ENCODE data around the gene RAP1GAP2.

RAP1GAP2 gene

DNA sequence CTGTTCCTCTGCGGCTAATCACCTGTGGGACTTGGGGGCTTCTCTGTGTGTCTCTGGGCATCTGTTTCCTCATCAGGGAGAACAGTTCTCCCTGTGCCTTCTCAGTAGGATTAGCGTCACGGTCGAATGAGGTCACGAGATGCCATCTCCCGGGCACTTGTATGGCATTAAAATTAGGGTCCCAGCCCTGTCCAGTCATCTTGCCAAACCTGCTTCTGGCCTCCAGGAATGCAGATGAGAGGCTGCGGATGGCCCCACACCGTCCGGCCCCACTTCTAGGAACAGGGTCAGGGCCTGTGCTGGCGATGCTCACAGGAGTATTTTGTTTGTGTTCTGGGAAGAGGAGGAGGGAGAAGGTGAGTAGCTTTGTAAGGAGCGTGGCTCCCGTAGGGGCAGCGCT lies 208.7 kb downstream of the RAP1GAP2 start:
- Histone ChIP-seq H3K4me2 (peak overlapping the region; percentile 91 to 98 (median 95)), H3K4me3 (peak overlapping the region in 8 of 10 experiments; percentile 23 to 60 (median 40); a peak in 12 of 20 replicates), H3K27me3 (no peaks in the 10 kb centered on the region), H3K9ac (peak overlapping the region; percentile 53 to 74 (median 66); a peak in 20 of 22 replicates), H3K36me3 (peaks cover 28 to 54% (median 50%) of the 10 kb centered on the region in 11 experiments), H3K9me3 (replicated peaks in 1 of 11) (no peaks in the 10 kb centered on the region), H3K27ac (peak overlapping the region in 10 of 11 experiments; percentile 53 to 81 (median 72); a peak in 21 of 22 replicates), H4K20me1 (peaks cover 13 to 63% (median 43%) of the 10 kb centered on the region in 11 experiments; a peak in 21 of 22 replicates), H3K4me1 (peaks cover 45 to 64% (median 50%) of the 10 kb centered on the region in 10 experiments)
- TF ChIP-seq Cebpa-rat (IDR thresholded peaks at IDR 0.05), result no peak

DNA sequence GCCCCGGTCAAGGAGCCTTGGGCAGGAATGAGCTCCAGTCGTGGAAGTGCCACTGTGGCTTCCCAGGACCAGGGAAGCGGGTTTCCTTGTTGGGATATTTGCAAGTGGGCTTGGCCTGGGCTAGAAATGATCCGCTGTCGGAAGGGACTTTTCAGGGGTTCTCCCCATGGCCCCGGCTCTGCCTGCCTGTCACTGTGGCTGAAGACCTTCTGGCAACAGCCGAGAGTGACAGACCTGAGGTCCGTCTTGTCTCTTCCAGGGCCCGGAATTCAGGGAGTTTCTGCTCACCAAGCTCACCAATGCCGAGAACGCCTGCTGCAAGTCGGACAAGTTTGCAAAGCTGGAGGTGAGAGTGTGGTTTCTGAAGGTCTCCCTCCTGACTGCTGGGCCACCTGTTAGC lies 209.5 kb downstream of the RAP1GAP2 start:
- Histone ChIP-seq H4K20me1 (peaks cover 13 to 63% (median 43%) of the 10 kb centered on the region in 11 experiments; a peak in 21 of 22 replicates), H3K36me3 (peaks cover 28 to 58% (median 56%) of the 10 kb centered on the region in 11 experiments), H3K27me3 (no peaks in the 10 kb centered on the region), H3K4me2 (peak overlapping the region in 10 of 11 experiments; percentile 91 to 98 (median 95); a peak in 18 of 22 replicates), H3K9ac (0 out of 22 replicates have a peak overlapping the region, but pooled peaks of 1 of the 11 experiments have one; percentile 72), H3K4me3 (no peak overlapping the region), H3K9me3 (replicated peaks in 1 of 11) (no peaks in the 10 kb centered on the region), H3K4me1 (peaks cover 43 to 64% (median 48%) of the 10 kb centered on the region in 10 experiments), H3K27ac (peak overlapping the region in 1 of 11 experiments; percentile 81; a peak in 3 of 22 replicates)
- no peak for TF ChIP-seq Cebpa-rat (IDR thresholded peaks at IDR 0.05)

DNA sequence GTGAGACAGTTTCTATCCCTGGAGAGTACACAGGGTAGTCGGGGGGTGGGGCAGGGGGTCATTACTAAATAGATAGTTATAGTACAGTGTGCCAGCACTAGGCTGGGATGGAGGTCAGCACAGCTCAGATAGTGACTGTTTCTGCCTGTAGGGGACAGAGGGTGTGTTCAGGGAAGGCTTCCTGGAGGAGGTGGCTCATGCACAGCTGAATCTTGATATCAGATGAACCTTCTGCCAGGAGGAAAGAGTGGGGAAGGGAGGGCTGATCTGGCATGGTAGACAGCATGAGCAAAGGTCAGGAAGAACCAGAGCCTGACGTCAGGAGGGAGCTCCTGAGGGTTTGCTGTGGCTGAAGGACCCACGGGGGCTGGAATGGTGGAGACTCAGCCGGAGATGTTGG lies 210.6 kb downstream of the RAP1GAP2 start:
- peaks cover 28 to 69% (median 66%) of the 10 kb centered on the region in 11 experiments for H3K36me3 ChIP-seq
- H3K9ac ChIP-seq, result no peak overlapping the region
- H3K4me1 ChIP-seq, result peaks cover 38 to 58% (median 43%) of the 10 kb centered on the region in 10 experiments
- no peak overlapping the region for H3K4me3 ChIP-seq
- TF ChIP-seq Cebpa-rat (IDR thresholded peaks at IDR 0.05), result no peak
- H4K20me1 ChIP-seq, result peaks cover 13 to 57% (median 37%) of the 10 kb centered on the region in 11 experiments; a peak in 21 of 22 replicates
- H3K4me2 ChIP-seq, result no peak overlapping the region
- H3K9me3 ChIP-seq (replicated peaks in 1 of 11), result no peaks in the 10 kb centered on the region
- no peak overlapping the region for H3K27ac ChIP-seq
- no peaks in the 10 kb centered on the region for H3K27me3 ChIP-seq

DNA sequence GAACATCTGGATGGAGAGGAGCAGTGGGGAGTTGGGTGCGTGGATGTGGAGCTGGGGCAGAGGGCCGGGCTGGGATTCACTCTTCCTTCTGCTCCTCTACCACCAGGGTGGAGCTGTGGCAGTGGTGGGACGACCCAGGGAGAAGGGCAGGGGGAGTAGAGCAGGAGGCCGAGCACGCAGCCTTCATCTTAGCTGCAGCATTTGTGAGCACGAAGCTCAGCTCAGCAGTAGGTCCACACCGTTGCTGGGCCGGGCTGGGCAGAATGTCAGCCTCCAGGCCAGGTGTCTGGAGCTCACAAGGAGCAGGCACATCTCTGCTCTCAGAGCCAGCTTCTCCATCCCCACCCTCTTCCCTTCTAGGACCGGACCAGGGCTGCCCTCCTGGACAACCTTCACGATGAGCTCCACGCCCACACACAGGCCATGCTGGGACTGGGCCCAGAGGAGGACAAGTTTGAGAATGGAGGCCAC lies 211.4 kb downstream of the RAP1GAP2 start:
- Histone ChIP-seq H3K27ac (0 out of 22 replicates have a peak overlapping the region, but pooled peaks of 1 of the 11 experiments have one; percentile 9), H3K4me3 (no peak overlapping the region), H3K9me3 (replicated peaks in 1 of 11) (no peaks in the 10 kb centered on the region), H4K20me1 (peaks cover 6 to 50% (median 28%) of the 10 kb centered on the region in 11 experiments; a peak in 21 of 22 replicates), H3K4me1 (peaks cover 29 to 49% (median 34%) of the 10 kb centered on the region in 10 experiments), H3K36me3 (peaks cover 28 to 77% (median 73%) of the 10 kb centered on the region in 11 experiments), H3K4me2 (no peak overlapping the region), H3K9ac (no peak overlapping the region), H3K27me3 (no peaks in the 10 kb centered on the region)
- no peak for TF ChIP-seq Cebpa-rat (IDR thresholded peaks at IDR 0.05)

DNA sequence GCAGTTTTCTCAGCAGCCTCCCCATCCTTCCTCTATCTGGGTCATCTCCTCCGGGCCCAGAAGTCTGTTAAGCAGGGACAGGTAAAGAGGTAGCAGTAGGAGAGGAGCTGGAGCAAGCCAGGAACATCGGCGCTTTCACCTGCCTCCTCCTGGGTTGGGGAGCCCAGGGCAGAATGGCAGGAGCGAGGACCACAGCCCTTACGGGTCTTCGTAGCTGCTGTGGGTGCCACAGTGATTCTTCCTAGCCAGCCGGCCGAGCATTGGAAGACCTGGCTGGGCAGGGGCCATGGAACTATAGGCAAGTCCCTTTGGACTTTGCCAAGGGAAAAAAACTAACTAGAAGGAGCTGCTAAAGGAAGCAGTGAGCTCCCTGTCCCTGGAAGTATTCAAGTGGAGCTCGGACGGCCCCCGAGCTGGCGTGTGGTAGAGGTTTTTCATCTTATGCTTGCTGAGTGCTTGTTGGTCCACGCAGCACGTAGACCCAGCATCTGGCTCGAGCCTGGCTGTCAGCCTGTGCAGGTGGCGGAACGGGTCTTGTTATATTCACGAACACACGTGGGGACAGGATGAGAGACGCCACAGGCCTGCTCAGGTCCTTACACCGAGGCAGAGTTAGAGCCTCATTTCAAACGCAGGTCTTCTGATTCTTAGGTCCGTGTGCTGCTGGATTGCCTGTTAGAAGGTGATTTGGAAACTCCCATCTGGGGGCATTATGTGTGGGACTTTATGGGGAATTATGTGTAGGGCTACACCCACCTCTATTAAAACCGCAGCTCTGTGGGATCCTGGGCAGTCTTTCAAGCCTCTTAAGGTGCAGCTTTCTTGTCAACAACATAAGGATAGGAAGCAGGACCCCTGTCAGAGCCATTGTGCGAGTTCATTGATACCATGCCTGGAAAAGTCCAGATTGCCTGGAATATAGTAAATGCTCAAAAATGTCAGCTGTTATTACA lies 212.4 kb downstream of the RAP1GAP2 start:
- Histone ChIP-seq H3K4me3 (no peak overlapping the region), H3K27me3 (no peaks in the 10 kb centered on the region), H3K27ac (0 out of 22 replicates have a peak overlapping the region, but pooled peaks of 1 of the 11 experiments have one; percentile 9), H4K20me1 (peaks cover 0 to 48% (median 21%) of the 10 kb centered on the region in 11 experiments; a peak in 13 of 22 replicates), H3K9me3 (replicated peaks in 1 of 11) (no peaks in the 10 kb centered on the region), H3K9ac (peak overlapping the region in 1 of 11 experiments; percentile 9; a peak in 1 of 22 replicates), H3K4me2 (no peak overlapping the region), H3K36me3 (peaks cover 28 to 87% (median 79%) of the 10 kb centered on the region in 11 experiments), H3K4me1 (peaks cover 20 to 40% (median 24%) of the 10 kb centered on the region in 10 experiments)
- TF ChIP-seq Cebpa-rat (IDR thresholded peaks at IDR 0.05), result no peak

DNA sequence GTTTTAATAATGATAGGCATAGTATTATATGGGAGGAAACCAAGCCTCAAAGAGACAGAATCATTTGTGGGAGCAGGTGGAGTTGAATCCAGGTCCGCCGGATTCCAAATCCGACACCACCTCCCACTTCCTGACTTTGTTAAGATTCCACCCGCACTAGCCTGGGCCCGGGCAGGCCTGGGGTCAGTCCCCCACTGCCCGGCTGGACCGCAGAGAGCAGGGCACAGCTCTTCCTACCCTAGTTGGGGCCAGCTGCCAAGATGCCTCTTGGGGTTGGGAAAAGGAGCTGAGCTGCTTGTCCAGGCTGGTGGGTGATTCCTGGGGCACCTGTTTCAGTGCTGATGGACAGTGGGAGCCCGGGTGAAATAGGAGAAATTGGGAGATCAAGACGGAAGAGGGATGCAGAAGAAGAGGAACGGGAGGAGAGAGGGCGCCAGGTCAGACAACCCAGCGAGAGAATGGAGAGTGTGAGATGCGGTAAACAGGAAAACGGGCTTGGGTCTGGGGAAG lies 213.2 kb downstream of the RAP1GAP2 start:
- Histone ChIP-seq H3K4me1 (peaks cover 12 to 31% (median 16%) of the 10 kb centered on the region in 10 experiments), H3K9ac (no peak overlapping the region), H3K9me3 (replicated peaks in 1 of 11) (no peaks in the 10 kb centered on the region), H3K27ac (no peak overlapping the region; a peak in 1 of 22 replicates), H3K4me2 (0 out of 22 replicates have a peak overlapping the region, but pooled peaks of 2 of the 11 experiments have one; percentile 3 to 14), H3K36me3 (peaks cover 28 to 95% (median 87%) of the 10 kb centered on the region in 11 experiments), H3K27me3 (no peaks in the 10 kb centered on the region), H4K20me1 (peaks cover 0 to 39% (median 16%) of the 10 kb centered on the region in 11 experiments; a peak in 13 of 22 replicates), H3K4me3 (no peak overlapping the region)
- TF ChIP-seq Cebpa-rat (IDR thresholded peaks at IDR 0.05), result no peak

DNA sequence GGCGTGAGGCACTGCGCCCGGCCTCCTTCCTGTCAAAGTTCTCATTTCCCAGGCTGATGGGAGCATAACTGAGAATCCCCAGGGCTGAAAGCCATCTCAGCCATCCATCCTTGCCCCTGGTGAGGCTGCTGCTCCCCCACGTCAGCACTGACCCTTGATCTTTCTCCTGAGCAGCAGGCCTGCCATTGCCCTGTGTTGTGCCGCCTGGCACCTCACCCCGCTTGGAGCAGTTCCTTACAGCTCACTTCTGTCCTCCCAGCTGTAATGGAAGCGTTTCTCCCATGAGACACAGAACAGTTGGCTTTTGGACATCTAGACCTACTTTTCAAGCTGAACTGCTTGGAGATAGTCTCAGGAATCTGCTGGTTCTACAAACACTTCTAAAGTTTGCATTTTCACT lies 215.7 kb downstream of the RAP1GAP2 start:
- H3K9ac ChIP-seq, result 0 out of 22 replicates have a peak overlapping the region, but pooled peaks of 2 of the 11 experiments have one; percentile 32 to 50
- H3K27me3 ChIP-seq, result no peaks in the 10 kb centered on the region
- H4K20me1 ChIP-seq, result peaks cover 0 to 36% (median 4%) of the 10 kb centered on the region in 11 experiments; a peak in 5 of 22 replicates
- H3K4me2 ChIP-seq, result no peak overlapping the region
- H3K9me3 ChIP-seq (replicated peaks in 1 of 11), result no peaks in the 10 kb centered on the region
- no peak overlapping the region for H3K27ac ChIP-seq
- H3K4me3 ChIP-seq, result no peak overlapping the region
- no peak for TF ChIP-seq Cebpa-rat (IDR thresholded peaks at IDR 0.05)
- peaks cover 28 to 100% (median 93%) of the 10 kb centered on the region in 11 experiments for H3K36me3 ChIP-seq
- H3K4me1 ChIP-seq, result peaks cover 0 to 17% (median 4%) of the 10 kb centered on the region in 10 experiments; a peak in 7 of 20 replicates

DNA sequence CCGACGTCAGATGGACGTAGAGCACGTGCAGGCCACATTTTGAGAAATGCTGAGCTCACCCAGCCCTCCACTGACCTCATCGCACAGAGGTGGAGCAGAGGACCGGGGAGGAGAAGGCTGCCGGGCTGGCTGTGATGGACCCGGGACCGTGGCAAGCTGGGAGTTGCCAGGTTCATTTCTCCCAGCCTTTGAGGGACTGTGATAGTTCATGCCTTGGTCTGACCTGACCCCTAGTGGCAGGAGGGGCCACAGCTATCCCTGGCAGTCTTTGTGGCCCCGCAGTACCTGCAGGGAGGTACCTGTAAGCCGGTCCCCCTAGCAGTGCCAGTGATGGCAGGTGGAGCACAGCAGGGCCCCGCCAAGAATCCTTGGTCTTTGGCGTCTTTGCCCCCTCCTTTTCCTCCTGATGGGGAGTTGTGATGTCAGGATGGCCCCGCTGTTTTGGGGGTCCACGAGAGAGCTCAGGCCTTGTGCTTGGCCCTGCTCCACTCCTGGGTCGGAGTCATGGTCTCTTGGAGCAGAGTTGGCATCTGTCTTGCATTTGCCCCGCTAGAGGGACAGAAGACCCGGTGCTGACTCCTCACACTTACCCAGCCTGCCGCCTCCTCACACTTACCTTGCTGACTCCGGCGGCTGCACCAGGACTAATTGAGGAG lies 216.8 kb downstream of the RAP1GAP2 start:
- no peaks in the 10 kb centered on the region for H3K9me3 ChIP-seq (replicated peaks in 1 of 11)
- peaks cover 30 to 100% (median 93%) of the 10 kb centered on the region in 11 experiments for H3K36me3 ChIP-seq
- TF ChIP-seq Cebpa-rat (IDR thresholded peaks at IDR 0.05), result no peak
- H3K4me3 ChIP-seq, result no peak overlapping the region
- no peak overlapping the region for H3K4me2 ChIP-seq
- H3K9ac ChIP-seq, result no peak overlapping the region
- no peaks in the 10 kb centered on the region for H3K27me3 ChIP-seq
- H3K4me1 ChIP-seq, result peaks cover 0 to 17% (median 4%) of the 10 kb centered on the region in 10 experiments; a peak in 7 of 20 replicates
- peaks cover 0 to 26% (median 4%) of the 10 kb centered on the region in 11 experiments; a peak in 5 of 22 replicates for H4K20me1 ChIP-seq
- H3K27ac ChIP-seq, result no peak overlapping the region

All from BLaER1 treated with 17β-estradiol and CSF1 and Interleukin-3, amounts not matched to agents 10 nM and 100 nM (cell line).